OCI-LY3 (cell line): ENCODE data around the gene TBCCD1.

Source experiments
- H2AFZ ChIP-seq: fragments of 200-600, 300-600 bp; shearing (Covaris generic); 2 replicates; pipeline ENCODE4 v1.6.0; 2014; ENCODE audit warnings: antibody characterized with exemption, low read depth, low read length
- H3K27ac ChIP-seq: fragments of 200-600, 300-600 bp; sonication (generic); 2 replicates; pipeline ENCODE4 v1.5.1; 2014; ENCODE audit warnings: mild to moderate bottlenecking, low read length, moderate library complexity, mixed read lengths
- H3K27me3 ChIP-seq: fragments of 200-600, 300-600 bp; sonication (generic); 2 replicates; pipeline ENCODE4 v1.6.1; 2014; ENCODE audit warnings: low read depth, low read length, mixed read lengths
- H3K36me3 ChIP-seq: fragments of 200-600, 300-600 bp; sonication (generic); replicated peaks from 2 replicates; pipeline ENCODE3; 2014; ENCODE audit warnings: low read depth, low read length, mixed read lengths
- H3K4me1 ChIP-seq: fragments of 300-600, 200-600 bp; sonication (generic); 2 replicates; pipeline ENCODE4 v1.6.1; 2014; ENCODE audit warnings: low read length, mixed read lengths
- H3K4me2 ChIP-seq: fragments of 200-600, 300-600 bp; sonication (generic); 2 replicates; pipeline ENCODE4 v1.6.1; 2014; ENCODE audit warnings: low read length, mixed read lengths
- H3K4me3 ChIP-seq: fragments of 300-600, 200-600 bp; sonication (generic); 2 replicates; pipeline ENCODE4 v1.5.1; 2014; ENCODE audit warnings: antibody characterized with exemption, mild to moderate bottlenecking, low read length, moderate library complexity
- H3K79me2 ChIP-seq: fragments of 300-600, 200-600 bp; shearing (Covaris generic); 2 replicates; pipeline ENCODE4 v1.6.1; 2014; ENCODE audit warnings: mild to moderate bottlenecking, low read length, mixed read lengths
- H3K9ac ChIP-seq: fragments of 300-600, 200-600 bp; shearing (Covaris generic); 2 replicates; pipeline ENCODE4 v1.6.0; 2014; ENCODE audit warnings: mild to moderate bottlenecking, low read length, moderate library complexity
- H3K9me3 ChIP-seq: fragments of 200-600, 300-600 bp; shearing (Covaris generic); 2 replicates; pipeline ENCODE4 v1.6.1; 2014; ENCODE audit warnings: low read length, mixed read lengths; ENCODE audit not compliant: insufficient read depth
- H4K20me1 ChIP-seq: fragments of 200-600, 300-600 bp; sonication (generic); 2 replicates; pipeline ENCODE4 v1.6.1; 2016; ENCODE audit warnings: low read length, mixed read lengths; ENCODE audit not compliant: insufficient read depth
- EZH2phosphoT487 ChIP-seq: fragments of 200-600 bp; shearing (Covaris generic); IDR thresholded peaks from 2 replicates; pipeline ENCODE4 v1.6.1; 2018; ENCODE audit warnings: antibody characterized with exemption, mixed run types, low read depth
- TF ChIP-seq, protein P1 (sequence below): fragments of 200-600, 300-600 bp; sonication (generic); IDR thresholded peaks from 2 replicates; pipeline ENCODE4 v1.5.1; 2014; ENCODE audit warnings: antibody characterized with exemption, low read length, low read depth

The TBCCD1 gene

DNA sequence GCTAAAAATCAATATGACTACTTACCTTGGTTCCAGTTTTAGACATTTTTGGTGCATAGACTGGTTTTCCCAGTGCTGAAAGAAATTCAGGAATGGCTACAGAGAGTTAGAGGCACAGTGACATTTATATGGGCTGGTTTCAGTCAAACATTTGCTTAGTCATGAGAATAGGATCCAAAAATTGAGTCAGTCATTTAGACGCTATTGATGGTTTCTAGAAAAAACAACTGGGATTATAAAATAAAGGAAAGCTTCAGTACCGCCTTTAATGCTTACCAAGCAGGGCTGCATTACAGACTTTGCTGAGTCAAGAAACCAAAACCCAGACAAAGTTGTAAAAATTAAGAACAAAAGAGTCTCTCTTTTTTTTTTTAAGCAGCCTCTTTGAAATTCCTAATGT lies 22.9 kb downstream of the TBCCD1 start, which contains the start of gene CRYGS:
Gene CRYGS (minus strand): TSS at position 100 of the 400 bp plus-strand sequence. CDS start 54 bp downstream, at position 46.
- no peaks in the 10 kb centered on the region for H3K79me2 ChIP-seq
- H2AFZ ChIP-seq = no peak within 1 kb of the TSS
- no peak within 1 kb of the TSS for H3K4me3 ChIP-seq
- TF ChIP-seq, protein P1, sequence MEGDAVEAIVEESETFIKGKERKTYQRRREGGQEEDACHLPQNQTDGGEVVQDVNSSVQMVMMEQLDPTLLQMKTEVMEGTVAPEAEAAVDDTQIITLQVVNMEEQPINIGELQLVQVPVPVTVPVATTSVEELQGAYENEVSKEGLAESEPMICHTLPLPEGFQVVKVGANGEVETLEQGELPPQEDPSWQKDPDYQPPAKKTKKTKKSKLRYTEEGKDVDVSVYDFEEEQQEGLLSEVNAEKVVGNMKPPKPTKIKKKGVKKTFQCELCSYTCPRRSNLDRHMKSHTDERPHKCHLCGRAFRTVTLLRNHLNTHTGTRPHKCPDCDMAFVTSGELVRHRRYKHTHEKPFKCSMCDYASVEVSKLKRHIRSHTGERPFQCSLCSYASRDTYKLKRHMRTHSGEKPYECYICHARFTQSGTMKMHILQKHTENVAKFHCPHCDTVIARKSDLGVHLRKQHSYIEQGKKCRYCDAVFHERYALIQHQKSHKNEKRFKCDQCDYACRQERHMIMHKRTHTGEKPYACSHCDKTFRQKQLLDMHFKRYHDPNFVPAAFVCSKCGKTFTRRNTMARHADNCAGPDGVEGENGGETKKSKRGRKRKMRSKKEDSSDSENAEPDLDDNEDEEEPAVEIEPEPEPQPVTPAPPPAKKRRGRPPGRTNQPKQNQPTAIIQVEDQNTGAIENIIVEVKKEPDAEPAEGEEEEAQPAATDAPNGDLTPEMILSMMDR = no peak
- no peak for TF ChIP-seq EZH2phosphoT487
- H3K9ac ChIP-seq = no peak within 1 kb of the TSS
- no peak within 1 kb of the TSS for H3K4me2 ChIP-seq
- no peaks in the 10 kb centered on the region for H3K27me3 ChIP-seq
- H3K4me1 ChIP-seq = peaks cover 22% of the 10 kb centered on the region
- H4K20me1 ChIP-seq = no peaks in the 10 kb centered on the region
- peaks cover 10% of the 10 kb centered on the region for H3K36me3 ChIP-seq
- no peaks in the 10 kb centered on the region for H3K9me3 ChIP-seq
- H3K27ac ChIP-seq = no peak within 1 kb of the TSS

- TF ChIP-seq, protein P1 = no peak
- no peak for TF ChIP-seq EZH2phosphoT487
- Histone ChIP-seq H3K79me2 (no peaks in the 10 kb centered on the region), H3K4me1 (peaks cover 56% of the 10 kb centered on the region), H3K9ac (no peak overlapping the region), H3K9me3 (no peaks in the 10 kb centered on the region), H3K36me3 (no peaks in the 10 kb centered on the region), H2AFZ (no peak overlapping the region), H3K4me3 (no peak overlapping the region), H3K27me3 (no peaks in the 10 kb centered on the region), H3K27ac (no peak overlapping the region), H4K20me1 (no peaks in the 10 kb centered on the region), H3K4me2 (peak overlapping the region; percentile 21; the same call in 1 of the 2 replicates)
Observed at GRCh38 chr3:186540835-186541226, 26.3 kb downstream of the TBCCD1 start.

- Histone ChIP-seq H3K4me3 (no peak overlapping the region), H3K4me1 (peaks cover 61% of the 10 kb centered on the region), H3K27ac (peak overlapping the region; percentile 99), H3K79me2 (no peaks in the 10 kb centered on the region), H3K4me2 (peak overlapping the region; percentile 72), H3K36me3 (no peaks in the 10 kb centered on the region), H2AFZ (no peak overlapping the region), H3K9ac (peak overlapping the region; percentile 56), H4K20me1 (no peaks in the 10 kb centered on the region), H3K9me3 (no peaks in the 10 kb centered on the region), H3K27me3 (no peaks in the 10 kb centered on the region)
- no peak for TF ChIP-seq EZH2phosphoT487
- TF ChIP-seq, protein P1 = peak; percentile 92
Observed at GRCh38 chr3:186540221-186540834, 26.8 kb downstream of the TBCCD1 start.

DNA sequence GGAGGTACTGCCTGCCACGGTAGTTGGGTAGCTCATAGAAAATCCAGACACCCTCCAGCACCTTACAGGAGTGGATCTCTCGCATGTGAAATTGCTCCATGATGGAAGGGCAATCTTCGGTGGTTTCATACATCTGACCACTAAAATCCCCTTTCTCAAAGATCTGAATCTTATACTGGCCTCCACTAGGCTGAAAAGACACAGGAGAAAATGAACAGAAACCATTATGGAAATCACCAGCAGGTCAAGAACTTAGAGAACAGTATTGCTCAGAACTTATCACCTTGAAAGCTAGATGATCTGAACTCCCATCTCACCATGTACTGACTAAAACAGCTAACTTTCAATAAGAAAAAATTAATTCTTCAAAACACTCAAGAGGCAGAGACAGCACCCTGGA lies 28.4 kb downstream of the TBCCD1 start:
- Histone ChIP-seq H3K4me1 (peaks cover 75% of the 10 kb centered on the region), H3K9me3 (no peaks in the 10 kb centered on the region), H3K27me3 (no peaks in the 10 kb centered on the region), H2AFZ (no peak overlapping the region), H3K27ac (peak overlapping the region; percentile 99), H4K20me1 (no peaks in the 10 kb centered on the region), H3K36me3 (no peaks in the 10 kb centered on the region), H3K9ac (peak overlapping the region; percentile 88), H3K79me2 (no peaks in the 10 kb centered on the region), H3K4me2 (peak overlapping the region; percentile 72), H3K4me3 (peak overlapping the region; percentile 11; the same call in 1 of the 2 replicates)
- TF ChIP-seq, protein P1 = no peak
- TF ChIP-seq EZH2phosphoT487 = no peak
